Activated CD8-positive, alpha-beta memory T cell treated with anti-CD3 and anti-CD28 coated beads for 1 hour (primary cell): ENCODE data around the gene ASB7.

Source experiments
- DNase-seq, 2 donors: peaks; one replicate each; pipeline ENCODE4 v3.0.0-alpha.2; 2020; ENCODE audit warnings: low read depth in 1 of 2; ENCODE audit errors: extremely low read depth in 1 of 2

The ASB7 gene

DNA sequence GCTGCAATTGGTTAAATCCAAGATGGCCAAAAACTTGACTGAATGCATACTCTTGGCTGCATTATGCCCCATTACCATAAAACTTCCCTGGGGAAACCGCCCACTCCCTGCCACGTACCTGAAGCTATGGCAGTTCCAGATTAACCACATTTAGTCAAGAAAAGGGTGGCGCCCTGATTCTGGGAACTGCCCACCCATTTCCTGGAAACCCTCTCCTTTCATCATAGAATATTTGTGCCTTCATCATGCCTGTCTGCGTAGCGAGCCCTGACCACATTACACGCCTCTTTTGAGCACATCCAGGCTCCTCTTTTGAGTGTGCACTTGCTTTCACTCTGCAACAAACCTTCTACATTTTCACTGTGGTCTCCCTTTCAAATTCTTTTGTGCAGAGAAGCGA lies 5.6 kb upstream of the ASB7 start:
- peak; percentile 61 to 93 for DNase-seq

- DNase-seq: no peak
Observed at GRCh38 chr15:100597862-100598261, 4.5 kb upstream of the ASB7 start.

DNA sequence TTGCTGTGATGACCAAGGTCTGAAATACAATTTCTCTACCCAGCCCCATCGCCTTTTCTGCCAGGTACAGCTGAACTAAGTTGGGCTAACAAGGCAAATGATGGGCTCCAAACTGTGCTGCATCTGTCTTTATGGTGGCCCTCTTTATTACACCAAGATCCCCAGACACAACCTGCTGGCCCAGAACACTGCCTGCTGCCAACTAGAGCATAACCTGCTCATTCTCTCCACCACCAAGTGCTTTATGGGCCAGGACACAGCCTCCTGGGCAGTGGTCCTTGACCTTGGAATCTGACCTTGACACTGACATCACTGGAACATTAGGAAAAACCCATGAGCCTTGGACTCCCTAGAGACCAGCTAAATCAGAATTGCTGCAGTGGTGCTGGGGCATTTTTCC lies 3.7 kb upstream of the ASB7 start:
- DNase-seq: no peak

DNA sequence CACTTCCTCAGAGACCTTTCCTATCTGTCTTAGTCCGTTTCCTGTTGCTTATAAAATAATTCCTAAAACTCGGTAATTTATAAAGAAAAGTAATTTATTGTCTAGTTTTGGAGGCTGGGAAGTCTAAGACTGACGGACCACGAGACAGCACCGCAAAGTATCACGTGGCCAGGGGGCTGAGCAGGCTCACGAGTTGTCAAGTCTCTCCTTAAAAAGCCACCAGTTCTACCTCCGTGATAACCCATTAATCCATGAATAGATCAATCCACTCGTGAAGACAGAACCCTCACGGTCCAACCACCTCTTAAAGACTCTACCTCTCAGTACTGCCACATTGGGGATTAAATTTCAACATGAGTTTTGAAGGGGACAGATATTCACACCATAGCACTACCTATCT lies 1.2 kb upstream of the ASB7 start:
- no peak for DNase-seq

DNA sequence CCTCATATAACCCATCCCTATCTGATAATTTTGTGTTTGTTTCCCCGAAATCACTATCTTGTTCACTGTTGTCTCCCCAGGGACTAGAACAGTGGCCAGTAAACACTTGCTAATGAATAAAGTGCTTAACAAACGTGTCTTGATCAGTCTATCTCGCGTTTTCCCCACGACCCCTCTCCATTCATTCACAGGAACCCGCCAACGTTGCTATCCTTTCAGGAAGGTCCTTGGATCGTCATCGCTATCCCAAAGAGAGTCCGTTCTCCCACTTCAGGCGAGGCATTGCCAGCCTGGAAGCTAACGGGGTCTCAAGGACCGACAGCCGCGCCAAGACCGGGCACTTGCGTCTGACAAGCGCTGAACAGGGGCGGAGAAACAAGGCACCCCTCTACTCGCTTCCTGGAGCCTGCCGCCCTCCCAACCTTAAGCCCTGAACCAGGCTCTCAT lies 749 bp upstream of the ASB7 start:
- DNase-seq: no peak

GRCh38 chr15:100602823-100603393 lies 519 bp downstream of the ASB7 start:
- no peak for DNase-seq

DNA sequence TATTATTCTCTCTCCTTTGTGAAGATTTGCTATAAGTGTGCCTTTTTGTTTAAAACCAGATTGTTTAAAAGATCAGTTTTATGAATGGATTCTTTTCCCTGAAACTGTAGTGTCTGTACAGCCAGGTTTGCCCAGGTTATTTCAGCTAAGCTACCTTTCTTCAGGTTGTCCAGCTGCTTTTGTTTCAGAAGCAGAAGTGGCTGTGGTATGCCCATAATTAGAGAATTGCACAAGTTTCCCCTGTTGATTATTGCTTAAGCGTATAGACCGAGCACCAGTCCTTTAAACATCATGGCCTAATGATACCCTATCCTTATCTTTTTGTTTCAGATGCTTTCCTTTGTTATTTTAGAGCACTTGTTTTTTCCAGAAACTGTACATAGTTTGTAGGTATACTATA lies 10.2 kb downstream of the ASB7 start:
- no peak for DNase-seq

GRCh38 chr15:100613208-100613607 lies 10.8 kb downstream of the ASB7 start:
- no peak for DNase-seq

DNA sequence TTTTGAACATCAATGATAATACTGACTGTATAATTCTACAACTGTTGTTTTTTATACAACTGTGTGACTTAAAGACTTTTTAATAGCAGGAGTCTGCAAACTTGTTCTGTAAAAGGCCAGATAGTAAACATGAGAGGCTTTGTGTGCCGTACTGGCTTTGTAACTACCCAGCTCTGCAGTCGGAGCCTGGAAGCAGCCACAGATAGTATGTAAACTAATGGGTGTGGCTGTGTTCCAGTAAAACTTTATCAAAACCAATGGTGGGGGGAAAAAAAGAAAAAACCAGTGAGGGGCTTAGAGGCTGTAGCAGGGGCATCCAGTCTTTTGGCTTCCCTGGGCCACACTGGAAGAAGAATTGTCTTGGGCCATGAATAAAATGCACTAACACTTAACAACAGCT lies 11.9 kb downstream of the ASB7 start:
- DNase-seq: no peak

- no peak for DNase-seq
Observed at GRCh38 chr15:100614918-100615317, 12.5 kb downstream of the ASB7 start.

DNA sequence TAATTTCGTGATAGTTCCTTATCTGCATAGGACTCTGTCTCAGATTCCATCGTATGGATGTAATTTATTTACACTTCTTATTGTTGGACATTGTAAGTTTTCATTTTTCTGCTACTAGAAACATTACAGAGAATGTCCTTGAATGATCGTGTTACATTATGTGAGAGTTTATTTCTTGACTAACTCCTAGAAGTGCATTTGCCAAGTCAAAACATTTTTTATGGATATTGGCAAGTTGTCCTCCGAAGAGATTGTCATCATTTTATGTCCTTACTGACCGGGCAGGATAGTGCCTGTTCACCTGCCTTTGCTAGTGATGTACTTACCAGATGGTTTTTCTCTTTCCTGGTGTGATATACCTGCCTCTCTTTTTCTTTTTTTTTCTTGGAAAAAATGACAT lies 13.4 kb downstream of the ASB7 start:
- DNase-seq: no peak

GRCh38 chr15:100616700-100617099 lies 14.3 kb downstream of the ASB7 start:
- DNase-seq: no peak

DNA sequence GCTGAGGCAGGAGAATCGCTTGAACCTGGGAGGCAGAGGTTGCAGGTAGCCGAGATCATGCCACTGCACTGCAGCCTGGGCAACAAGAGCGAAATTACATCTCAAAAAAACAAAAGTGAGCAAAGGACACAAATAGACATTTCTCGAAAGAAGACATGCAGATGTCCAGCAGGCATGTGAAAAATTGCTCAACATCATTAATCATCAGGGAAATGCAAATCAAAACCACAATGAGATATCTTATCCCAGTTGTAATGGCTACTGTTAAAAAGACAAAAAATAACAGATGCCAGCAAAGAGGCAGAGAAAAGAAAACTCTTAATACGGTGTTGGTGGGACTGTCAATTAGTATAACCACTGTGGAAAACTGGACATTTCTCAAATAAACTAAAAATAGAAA lies 20.9 kb downstream of the ASB7 start:
- no peak for DNase-seq

DNA sequence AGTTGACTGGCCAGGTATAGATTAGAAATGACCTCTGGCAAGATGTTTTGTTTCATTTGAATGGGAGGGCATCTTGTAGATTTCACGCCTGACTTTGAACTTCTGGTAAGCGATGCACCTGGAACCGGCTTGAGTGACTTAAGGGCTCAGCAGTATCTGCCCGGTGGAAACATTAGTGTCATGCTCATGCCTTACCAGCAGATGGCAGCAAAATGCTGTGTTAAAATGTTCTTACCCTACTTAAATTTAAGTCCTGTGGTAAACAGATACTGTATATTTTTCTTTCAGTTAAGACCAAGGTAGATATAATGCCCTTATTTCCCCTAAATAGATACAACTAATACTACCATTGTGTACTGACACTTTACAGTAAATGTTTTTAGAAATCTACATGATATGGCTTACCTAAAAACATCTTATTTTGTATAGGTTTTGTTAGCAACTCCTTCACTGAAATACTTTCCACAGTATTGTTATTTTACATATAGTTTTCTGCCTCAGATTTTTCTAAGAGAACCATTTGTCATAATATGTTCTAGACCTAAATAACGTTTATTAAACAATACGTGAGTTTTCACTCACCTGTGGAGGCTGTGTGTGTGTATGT lies 25.5 kb downstream of the ASB7 start:
- DNase-seq: peak; percentile 18 to 41

DNA sequence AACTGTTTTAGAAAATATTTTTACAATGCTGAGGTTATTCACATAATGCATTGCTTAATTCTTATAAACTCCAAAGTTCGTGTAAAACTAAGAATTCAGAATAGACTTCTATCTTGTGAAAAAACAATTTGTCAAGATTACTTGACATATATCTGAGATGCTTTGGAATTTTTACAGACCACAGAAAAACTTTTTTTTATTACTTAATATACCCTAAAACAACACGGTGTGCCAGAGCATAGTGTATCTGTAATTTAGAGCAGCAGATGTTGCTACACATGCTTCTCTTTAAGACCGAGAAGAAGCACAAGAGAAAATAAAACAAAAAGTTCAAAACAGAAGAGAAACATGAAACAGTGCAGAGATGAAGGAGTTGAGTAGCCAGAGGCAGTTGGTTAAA lies 26.4 kb downstream of the ASB7 start:
- no peak for DNase-seq

DNA sequence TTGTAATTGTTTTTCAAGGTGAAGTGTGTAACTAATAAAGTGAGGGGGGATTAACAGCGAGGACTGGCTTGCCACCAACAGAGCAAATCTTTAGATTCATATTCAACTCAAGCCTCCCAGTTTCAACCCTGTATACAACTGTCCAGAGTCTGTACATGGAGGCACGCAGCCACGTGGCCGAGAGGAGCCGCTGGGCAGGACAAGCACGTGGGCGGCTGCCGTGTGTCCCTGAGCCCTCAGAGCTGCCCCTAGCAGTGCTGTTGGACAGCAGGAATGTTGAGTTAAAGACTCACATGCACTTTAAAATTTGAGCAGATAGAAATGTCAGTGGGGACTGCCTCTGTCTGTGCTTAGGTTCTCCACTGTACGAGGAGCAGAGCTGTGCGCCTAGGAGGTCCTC lies 29.4 kb downstream of the ASB7 start:
- DNase-seq: no peak

DNA sequence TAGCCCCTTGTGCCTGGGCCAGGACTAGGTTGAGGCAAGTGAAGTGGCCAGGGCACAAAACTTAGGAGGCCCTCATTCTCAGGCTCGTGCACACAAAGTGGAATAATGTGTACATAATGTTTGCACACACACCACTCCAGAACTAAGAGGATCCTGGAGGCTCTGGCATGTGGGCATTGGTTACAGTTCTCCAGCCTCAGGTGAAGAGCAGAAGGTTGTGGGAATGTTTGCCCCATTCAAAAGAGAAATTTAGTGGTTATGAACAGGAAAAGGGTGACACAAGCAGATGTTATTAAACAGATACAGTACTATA lies 31.3 kb downstream of the ASB7 start:
- no peak for DNase-seq

DNA sequence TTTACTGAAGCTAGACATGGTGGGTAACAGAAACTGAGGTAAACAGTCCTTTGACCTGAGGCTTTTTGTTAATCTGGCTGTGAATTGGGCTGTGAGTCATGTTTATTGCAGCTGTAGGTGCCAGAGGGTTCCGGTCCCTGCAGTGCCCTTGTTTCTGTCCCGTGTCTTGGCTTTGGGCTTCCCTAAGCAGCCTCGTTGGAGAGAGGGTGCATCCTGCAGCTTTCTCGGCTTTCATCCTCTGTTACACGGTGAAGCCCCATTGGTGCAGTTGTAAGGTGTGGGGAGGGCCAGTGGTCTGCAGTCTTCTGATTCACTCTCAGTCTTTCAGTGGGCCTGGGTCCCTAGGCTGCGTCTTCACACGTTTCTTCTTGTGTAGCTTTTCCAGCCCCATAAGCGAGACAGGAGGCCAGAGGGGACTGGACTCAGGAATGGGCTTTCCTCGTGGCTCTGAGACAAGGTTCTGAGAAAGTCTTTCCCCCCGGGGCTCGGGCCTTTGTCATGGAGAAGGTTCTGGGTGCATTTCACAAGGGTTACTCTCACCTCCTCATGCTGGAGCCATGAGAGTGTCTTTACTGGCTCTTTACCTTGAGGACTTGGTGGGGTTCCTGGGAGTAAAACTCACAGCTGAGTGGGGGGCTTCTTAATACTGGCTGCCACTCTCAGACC lies 33.1 kb downstream of the ASB7 start:
- DNase-seq: no peak

DNA sequence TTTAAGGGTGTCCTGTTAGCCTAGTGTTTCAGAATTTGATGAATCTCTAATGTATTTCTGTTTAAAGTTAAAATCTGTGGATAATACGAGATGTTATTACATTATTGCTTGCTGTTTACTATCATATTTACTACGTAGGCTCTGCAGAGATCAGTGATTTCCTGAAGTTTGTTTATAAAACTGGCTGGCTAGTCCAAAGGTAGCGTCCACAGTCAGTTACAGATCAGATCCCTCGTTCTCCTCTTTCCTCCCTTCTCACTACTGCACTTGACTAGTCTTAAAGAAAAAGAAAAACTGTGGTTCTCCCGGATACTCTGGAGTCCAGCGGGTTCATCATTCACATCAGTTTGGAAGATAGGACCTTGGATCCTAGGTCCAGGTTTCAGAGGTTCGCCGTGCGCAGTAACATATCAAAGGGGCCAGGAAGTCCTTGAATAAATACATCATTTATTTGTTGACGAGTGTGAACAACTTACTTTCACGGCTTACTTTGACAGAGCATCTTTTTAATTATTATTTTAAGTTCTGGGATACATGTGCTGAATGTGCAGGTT lies 35.9 kb downstream of the ASB7 start:
- DNase-seq: no peak

DNA sequence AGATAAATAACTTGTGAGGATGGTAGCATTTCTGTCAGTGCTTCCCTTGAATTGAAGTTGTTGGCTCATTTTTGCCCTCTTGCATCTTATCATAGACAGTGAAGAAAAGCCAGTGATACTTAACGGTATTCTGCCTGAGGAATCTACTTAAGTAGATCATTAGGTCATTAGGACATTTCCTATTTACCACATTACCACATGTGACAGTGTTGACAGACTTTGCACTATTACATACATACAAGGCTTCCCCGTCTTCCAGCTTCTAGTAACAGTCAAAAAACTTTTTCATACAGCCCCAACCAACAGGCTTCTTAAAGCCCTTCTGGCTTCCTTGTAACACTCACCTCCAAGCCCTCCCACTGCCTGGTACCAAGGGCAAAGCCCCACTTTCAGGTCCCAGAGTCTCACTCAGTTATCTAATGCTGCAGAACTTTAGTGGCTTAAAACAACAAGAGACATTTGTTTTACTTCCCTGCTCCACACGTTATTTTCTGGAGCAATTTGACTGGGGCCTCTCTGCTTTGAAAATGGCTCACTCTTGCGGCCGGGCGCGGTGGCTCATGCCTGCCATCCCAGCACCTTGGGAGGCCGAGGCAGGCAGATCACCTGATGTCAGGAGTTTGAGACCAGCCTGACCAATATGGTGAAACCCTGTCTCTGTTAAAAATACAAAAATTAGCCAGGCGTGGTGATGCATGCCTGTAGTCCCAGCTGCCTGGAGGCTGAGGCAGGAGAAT lies 40.0 kb downstream of the ASB7 start:
- DNase-seq: no peak

DNA sequence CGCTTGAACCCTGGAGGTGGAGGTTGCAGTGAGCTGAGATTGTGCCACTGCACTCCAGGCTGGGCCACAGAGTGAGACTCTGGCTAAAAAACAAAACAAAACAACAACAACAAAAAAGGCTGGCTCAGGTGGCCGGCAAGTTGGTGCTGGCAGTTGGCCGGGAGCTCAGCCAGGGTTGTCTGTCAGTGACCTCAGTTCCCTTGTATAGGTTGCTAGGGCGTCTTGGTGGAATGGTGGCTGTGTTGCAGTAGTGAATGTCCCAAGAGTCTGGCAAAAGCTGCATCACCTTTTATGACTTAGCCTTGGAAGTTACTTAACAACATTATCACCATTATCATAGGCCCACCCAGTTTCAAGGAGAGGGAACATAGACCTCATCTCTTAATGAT lies 40.6 kb downstream of the ASB7 start:
- no peak for DNase-seq

- DNase-seq: no peak
Observed at GRCh38 chr15:100645671-100646070, 43.3 kb downstream of the ASB7 start.
